Thyroid gland (tissue), 4 donors: ENCODE data around the gene SERPINF2.
"Not testable (repeated sequence)": the region's sequence is repeated elsewhere in the genome, so short reads cannot be mapped to it uniquely, and the experiment has no call there.

ENCODE experiments used
- POLR2A ChIP-seq, 2 donors: fragments of 450-650 bp; IDR thresholded peaks; one replicate each; pipeline ENCODE4 v1.6.1; 2017; ENCODE audit warnings: antibody characterized with exemption in 2 of 2, mild to moderate bottlenecking in 2 of 2, moderate library complexity in 1 of 2
- TF ChIP-seq, protein P1 (sequence below), 6 experiments: fragments of 200-600 bp in 3 of 6; fragments of 450-650 bp in 3 of 6; sonication (generic) in 3 of 6; IDR thresholded peaks; one replicate each; pipeline ENCODE4 v1.5.1; 2016 to 2019; ENCODE audit warnings: antibody characterized with exemption in 6 of 6, mild to moderate bottlenecking in 2 of 6, inconsistent platforms in 1 of 6, moderate library complexity in 1 of 6

DNA sequence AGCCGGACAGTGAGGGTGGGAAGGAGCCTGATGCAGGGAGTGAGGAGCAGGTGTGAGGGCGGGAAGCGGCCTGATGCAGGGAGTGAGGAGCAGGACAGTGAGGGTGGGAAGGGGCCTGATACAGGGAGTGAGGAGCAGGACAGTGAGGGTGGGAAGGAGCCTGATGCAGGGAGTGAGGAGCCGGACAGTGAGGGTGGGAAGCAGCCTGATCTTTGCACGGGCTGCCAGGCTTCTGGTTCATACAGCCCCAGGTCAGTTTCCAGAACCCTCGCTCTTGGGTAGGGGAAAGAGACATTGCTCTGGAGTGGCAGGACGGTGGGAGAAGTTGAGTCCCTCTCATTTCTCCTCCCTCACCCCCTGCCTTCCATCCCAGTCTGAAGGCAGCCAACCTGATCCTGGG lies 772 bp upstream of the SERPINF2 start:
- TF ChIP-seq, protein P1, sequence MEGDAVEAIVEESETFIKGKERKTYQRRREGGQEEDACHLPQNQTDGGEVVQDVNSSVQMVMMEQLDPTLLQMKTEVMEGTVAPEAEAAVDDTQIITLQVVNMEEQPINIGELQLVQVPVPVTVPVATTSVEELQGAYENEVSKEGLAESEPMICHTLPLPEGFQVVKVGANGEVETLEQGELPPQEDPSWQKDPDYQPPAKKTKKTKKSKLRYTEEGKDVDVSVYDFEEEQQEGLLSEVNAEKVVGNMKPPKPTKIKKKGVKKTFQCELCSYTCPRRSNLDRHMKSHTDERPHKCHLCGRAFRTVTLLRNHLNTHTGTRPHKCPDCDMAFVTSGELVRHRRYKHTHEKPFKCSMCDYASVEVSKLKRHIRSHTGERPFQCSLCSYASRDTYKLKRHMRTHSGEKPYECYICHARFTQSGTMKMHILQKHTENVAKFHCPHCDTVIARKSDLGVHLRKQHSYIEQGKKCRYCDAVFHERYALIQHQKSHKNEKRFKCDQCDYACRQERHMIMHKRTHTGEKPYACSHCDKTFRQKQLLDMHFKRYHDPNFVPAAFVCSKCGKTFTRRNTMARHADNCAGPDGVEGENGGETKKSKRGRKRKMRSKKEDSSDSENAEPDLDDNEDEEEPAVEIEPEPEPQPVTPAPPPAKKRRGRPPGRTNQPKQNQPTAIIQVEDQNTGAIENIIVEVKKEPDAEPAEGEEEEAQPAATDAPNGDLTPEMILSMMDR (IDR thresholded peaks at IDR 0.05), result not testable (repeated sequence)
- TF ChIP-seq POLR2A (IDR thresholded peaks at IDR 0.05), result not testable (repeated sequence)
